Psoas muscle (tissue), 8 donors: Measurements from ENCODE around the gene MPP2. TPM values are rescaled to one million over a fixed set of nuclear protein-coding genes. Genes with fewer than 3 reads are reported as not detected.

Experiments
- ATAC-seq, 4 donors: fragments of 200-7000 bp; cut with Tn5 transposase; one replicate each; pipeline ENCODE4 v1.9.1; 2020; ENCODE audit warnings: moderate library complexity in 3 of 4, mild to moderate bottlenecking in 2 of 4
- DNase-seq, 2 donors: peaks; one replicate each; pipeline ENCODE4 v3.0.0-alpha.2; 2020
- H3K27ac ChIP-seq: fragments of 200-600 bp; one replicate; pipeline ENCODE4 v1.8.0; 2022
- H3K27me3 ChIP-seq, 3 donors: fragments of 200-600 bp in 1 of 3; one replicate each; pipeline versions ENCODE4 v1.6.1 to v1.8.0; 2013 to 2022; ENCODE audit warnings: low read length in 2 of 3, mild to moderate bottlenecking in 2 of 3, moderate library complexity in 1 of 3; ENCODE audit not compliant: insufficient read depth in 3 of 3
- H3K36me3 ChIP-seq, 2 donors: fragments of 200-600 bp in 1 of 2; one replicate each; pipeline versions ENCODE4 v1.6.1 to v1.8.0; 2013 to 2022; ENCODE audit warnings: low read depth in 1 of 2, mild to moderate bottlenecking in 1 of 2, moderate library complexity in 1 of 2; ENCODE audit not compliant: insufficient read depth in 1 of 2
- H3K4me1 ChIP-seq: fragments of 200-600 bp; one replicate; pipeline ENCODE4 v1.8.0; 2022
- H3K4me3 ChIP-seq: fragments of 200-600 bp; one replicate; pipeline ENCODE4 v1.8.0; 2022; ENCODE audit warnings: mild to moderate bottlenecking
- H3K9me3 ChIP-seq: fragments of 200-600 bp; one replicate; pipeline ENCODE4 v1.8.0; 2022
- WGBS, 3 donors: extraction: QIAGEN DNeasy Blood & Tissue Kit; methylation state at CpG; one replicate each; pipeline versions ENCODE4 v1.1.6 to v1.1.7; 2013; 5-methylcytosine and 5-hydroxymethylcytosine counted together
- intact Hi-C, 2 donors: fragments of 100-400 bp; cut with DNase I; formaldehyde crosslinking; loops; one replicate each; pipeline versions ENCODE4 v1.11.0 to v1.14.2; 2022
- polyA plus RNA-seq, 3 donors: library from polyadenylated mRNA; stranded (reverse); fragments of 200-250 nt; gene quantifications; one replicate each; pipeline ENCODE4 v1.2.3, GENCODE V29; 2013
- total RNA-seq, 4 donors: library from RNA; stranded (reverse); fragmentation: NEBNext Ultra II Directional in 2 of 4; extraction: Animal tissue kit (Norgen Biotek cat#: 25700) in 2 of 4; gene quantifications; one replicate each; pipeline versions ENCODE4 v1.2.1 to v1.2.4, GENCODE V29; 2021 to 2023
- TF ChIP-seq, protein P1 (sequence below): fragments of 200-600 bp; IDR thresholded peaks from one replicate; pipeline ENCODE4 v1.8.0; 2022; ENCODE audit warnings: antibody characterized with exemption
- donor health status: healthy with polysubstance abuse.
- donor health status: DM: no; HTN: no; CAD: no; lungs with moderate emphysema.
- donor health status: Bipolar disorder and iron deficiency.
- donor health status: healthy.
- donor health status: DM: yes; HTN: yes; CAD: no.
- donor health status: DM: no; HTN: no; CAD: no.
- donor health status: DM: no; HTN: no; CAD: no.
- donor health status: DM: yes; HTN: yes; CAD: no.

The MPP2 gene
- total and polyA plus RNA-seq, 7 donors = 0.19 to 1.6 (median 0.42) TPM

DNA sequence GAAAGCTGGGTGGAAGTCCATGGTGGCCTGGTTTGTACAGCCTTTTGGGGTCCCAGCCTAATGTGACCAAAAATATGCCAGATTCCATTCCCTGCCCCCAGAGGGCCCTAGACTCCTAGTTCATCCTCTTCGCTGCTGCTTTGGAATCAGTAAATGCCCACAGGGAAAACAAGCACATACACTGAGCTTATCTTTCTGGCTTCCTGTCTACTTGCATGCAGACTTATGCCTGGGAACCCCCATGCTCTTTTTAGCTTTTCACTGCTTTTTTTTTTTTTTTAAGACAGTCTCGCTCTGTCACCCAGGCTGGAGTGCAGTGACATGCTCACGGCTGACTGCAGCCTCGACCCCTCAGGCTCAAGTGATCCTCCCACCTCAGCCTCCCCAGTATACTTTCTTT is 66.5 kb downstream of the MPP2 start:
- WGBS, 3 donors = 70 to 81% (median 77%) methylated on average over 4 of the region's 4 CpGs
- H3K4me1 ChIP-seq = peaks cover 15% of the 10 kb centered on the region
- no peak for DNase-seq
- TF ChIP-seq, protein P1, sequence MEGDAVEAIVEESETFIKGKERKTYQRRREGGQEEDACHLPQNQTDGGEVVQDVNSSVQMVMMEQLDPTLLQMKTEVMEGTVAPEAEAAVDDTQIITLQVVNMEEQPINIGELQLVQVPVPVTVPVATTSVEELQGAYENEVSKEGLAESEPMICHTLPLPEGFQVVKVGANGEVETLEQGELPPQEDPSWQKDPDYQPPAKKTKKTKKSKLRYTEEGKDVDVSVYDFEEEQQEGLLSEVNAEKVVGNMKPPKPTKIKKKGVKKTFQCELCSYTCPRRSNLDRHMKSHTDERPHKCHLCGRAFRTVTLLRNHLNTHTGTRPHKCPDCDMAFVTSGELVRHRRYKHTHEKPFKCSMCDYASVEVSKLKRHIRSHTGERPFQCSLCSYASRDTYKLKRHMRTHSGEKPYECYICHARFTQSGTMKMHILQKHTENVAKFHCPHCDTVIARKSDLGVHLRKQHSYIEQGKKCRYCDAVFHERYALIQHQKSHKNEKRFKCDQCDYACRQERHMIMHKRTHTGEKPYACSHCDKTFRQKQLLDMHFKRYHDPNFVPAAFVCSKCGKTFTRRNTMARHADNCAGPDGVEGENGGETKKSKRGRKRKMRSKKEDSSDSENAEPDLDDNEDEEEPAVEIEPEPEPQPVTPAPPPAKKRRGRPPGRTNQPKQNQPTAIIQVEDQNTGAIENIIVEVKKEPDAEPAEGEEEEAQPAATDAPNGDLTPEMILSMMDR = no peak
- no peak for ATAC-seq
- no peaks in the 10 kb centered on the region for H3K27me3 ChIP-seq
- no peak overlapping the region for H3K27ac ChIP-seq
- H3K36me3 ChIP-seq = no peaks in the 10 kb centered on the region
- H3K9me3 ChIP-seq = no peaks in the 10 kb centered on the region
- no peak overlapping the region for H3K4me3 ChIP-seq
- intact Hi-C loops = no loop called here

DNA sequence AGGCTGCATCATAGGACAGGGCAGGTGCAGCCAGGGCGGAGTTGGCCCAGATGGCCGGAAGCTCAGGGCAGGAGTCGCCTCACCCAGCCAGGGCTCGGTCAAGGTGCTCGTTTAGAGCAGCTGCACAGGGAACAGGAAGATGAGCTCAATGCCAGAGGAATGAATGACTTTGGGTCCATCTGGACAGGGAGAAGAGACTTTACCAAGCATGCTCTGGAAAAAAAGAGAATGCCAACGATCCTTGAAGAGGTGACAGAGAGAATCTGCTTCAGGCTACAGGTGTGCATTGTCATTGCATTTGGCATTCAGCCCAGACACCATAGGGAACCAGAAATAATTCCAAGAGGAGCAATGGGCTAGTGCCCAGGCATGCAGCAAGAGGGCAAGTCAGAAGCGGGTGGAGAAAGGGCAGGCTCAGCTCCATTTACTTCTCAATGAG is 67.6 kb downstream of the MPP2 start:
- H3K4me1 ChIP-seq = peaks cover 13% of the 10 kb centered on the region
- H3K4me3 ChIP-seq = no peak overlapping the region
- no peak overlapping the region for H3K27ac ChIP-seq
- intact Hi-C loops = no loop called here
- DNase-seq (no peak), ATAC-seq (peak in 3 of 4 donors; percentile 51 to 82 (median 70))
- no peaks in the 10 kb centered on the region for H3K27me3 ChIP-seq
- H3K36me3 ChIP-seq = no peaks in the 10 kb centered on the region
- no peaks in the 10 kb centered on the region for H3K9me3 ChIP-seq
- TF ChIP-seq, protein P1 = no peak
- WGBS, 3 donors = 16 to 28% (median 18%) methylated on average over 7 of the region's 7 CpGs

DNA sequence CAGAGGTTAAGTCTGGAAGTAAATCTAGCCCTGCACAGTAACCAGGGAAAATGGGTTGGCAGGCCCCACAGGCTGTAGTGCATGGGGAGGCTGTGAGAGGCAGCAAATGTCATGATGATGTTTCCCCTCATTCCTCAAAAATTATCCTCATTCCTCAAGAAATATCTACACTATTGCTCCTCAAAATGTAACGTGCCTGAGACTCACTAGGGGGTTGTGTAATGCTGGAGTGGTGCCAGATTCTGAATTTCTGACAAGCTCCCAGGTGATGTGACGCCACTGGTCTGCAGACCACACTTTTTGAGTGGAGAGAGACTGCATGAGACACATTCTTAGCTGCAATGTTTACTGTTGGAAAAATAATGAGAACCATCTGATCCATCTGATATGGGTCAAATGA is 73.2 kb downstream of the MPP2 start:
- TF ChIP-seq, protein P1 = no peak
- Histone ChIP-seq H3K4me3 (no peak overlapping the region), H3K27me3 (peaks cover 0 to 2% (median 0%) of the 10 kb centered on the region in 3 donors), H3K27ac (no peak overlapping the region), H3K36me3 (peaks cover 0 to 16% of the 10 kb centered on the region in 2 donors), H3K4me1 (peaks cover 4% of the 10 kb centered on the region), H3K9me3 (no peaks in the 10 kb centered on the region)
- no peak for ATAC-seq
- DNase-seq = no peak
- intact Hi-C loops = loop anchor here in 1 of 2 donors (5.0 kb wide), 1 partner anchor 52 kb away; the partner anchor contains the start of gene CFAP97D1
- WGBS, 3 donors = 64 to 78% (median 66%) methylated on average over 2 of the region's 2 CpGs

DNA sequence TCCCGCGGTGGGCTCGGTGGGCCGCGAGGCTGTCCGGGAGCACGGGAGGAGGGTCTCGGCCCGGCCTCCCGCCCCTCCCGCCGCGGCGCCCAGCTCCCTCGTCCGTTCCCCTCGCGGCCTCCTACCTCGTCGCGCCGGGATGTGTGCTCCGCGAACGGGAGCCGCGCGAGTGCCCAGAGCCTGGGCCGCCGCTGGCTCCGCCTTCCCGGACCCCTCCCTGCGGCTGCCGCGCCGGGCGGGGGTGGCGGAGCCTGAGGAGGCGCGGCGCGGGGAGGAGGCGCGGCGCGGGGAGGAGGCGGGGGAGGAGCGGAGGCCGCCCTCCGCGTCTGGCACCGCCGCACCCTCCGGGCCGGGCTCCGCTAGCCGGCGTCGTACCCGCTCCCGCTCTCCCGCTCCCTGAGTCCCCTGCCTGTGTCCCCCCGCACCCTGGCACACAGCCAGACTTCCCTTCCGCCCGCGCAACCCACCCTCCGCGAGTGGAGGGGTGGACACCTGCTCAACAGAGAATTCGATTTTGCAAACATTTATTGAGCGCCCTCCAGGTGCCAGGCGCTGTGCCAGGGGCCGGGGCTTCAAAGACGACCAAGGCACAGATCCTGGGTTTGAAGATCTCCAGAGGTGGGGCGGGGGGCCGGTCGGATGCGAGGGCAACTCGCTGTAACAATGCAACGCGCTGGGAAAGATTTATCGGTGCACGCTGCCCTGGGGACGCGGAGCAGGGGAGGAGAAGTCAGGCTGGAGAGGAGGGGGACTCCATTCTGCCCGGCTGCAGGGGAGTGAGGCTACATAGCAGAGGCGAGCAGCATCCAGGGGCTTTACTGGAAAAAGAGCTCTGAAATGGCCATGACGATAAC is 74.1 kb downstream of the MPP2 start, which contains the start of gene MPP3:
MPP3 (minus strand) TSS at position 171 of the 854 bp plus-strand sequence. CDS start 1,240 bp downstream, outside the sequence.
- peaks cover 4% of the 10 kb centered on the region for H3K4me1 ChIP-seq
- peaks cover 0 to 22% of the 10 kb centered on the region in 2 donors for H3K36me3 ChIP-seq
- DNase-seq = peak; percentile 70 to 72
- 2 to 4% (median 3%) methylated on average over 36 to 84 of the region's 87 CpGs for WGBS, 3 donors
- peaks cover 0 to 2% (median 0%) of the 10 kb centered on the region in 3 donors for H3K27me3 ChIP-seq
- peak within 1 kb of the TSS; percentile 79 for H3K4me3 ChIP-seq
- ATAC-seq = peak; percentile 81 to 90 (median 84)
- H3K27ac ChIP-seq = peak within 1 kb of the TSS; percentile 30
- intact Hi-C loops = loop anchor here in 1 of 2 donors (5.0 kb wide), 1 partner anchor 51 kb away; the partner anchor contains the start of gene CFAP97D1
- no peaks in the 10 kb centered on the region for H3K9me3 ChIP-seq
- TF ChIP-seq, protein P1 = no peak
